Measurements from ENCODE around the gene NRXN3.

DNA sequence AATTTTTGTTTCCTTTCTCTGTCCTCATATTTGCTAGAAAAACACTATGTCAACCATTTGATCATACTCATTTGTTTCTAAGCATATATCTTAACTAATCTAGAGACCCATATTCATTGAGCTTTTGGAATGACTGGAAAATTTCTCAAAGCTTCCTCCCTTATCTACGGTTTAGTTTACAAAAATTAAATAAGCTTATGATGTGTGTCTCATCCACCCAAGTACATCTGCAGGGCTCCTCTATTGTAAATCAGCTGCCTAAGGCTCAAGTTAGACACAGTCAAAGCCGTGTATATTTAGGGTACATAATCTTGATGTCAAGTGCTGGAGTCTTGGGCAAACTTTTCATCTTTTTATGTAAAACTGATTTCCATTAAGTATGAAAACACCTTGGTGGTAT, 1670.7 kb downstream of the NRXN3 start:
- TF ChIP-seq EGR1 (IDR thresholded peaks at IDR 0.05; ENCODE audit: low read depth) (no peak), POLR2A (IDR thresholded peaks at IDR 0.05; ENCODE audit: borderline replicate concordance, extremely low read depth, insufficient read depth, insufficient read length) (no peak), EZH2 (IDR thresholded peaks at IDR 0.05) (no peak), ZNF274 (IDR thresholded peaks at IDR 0.05; ENCODE audit: low read depth, low read length) (no peak), JUND (IDR thresholded peaks at IDR 0.05) (no peak), POLR2AphosphoS5 (IDR thresholded peaks at IDR 0.05; ENCODE audit: low read depth, low read length) (no peak), EZH2phosphoT487 (IDR thresholded peaks at IDR 0.05; ENCODE audit: borderline replicate concordance) (no peak), CEBPB (IDR thresholded peaks at IDR 0.05; ENCODE audit: low read depth) (no peak), YY1 (IDR thresholded peaks at IDR 0.05; ENCODE audit: extremely low read depth, insufficient replicate concordance, low read depth, low read length) (no peak), SIN3A (IDR thresholded peaks at IDR 0.05; ENCODE audit: low read depth) (no peak)
- TF ChIP-seq, protein P1, sequence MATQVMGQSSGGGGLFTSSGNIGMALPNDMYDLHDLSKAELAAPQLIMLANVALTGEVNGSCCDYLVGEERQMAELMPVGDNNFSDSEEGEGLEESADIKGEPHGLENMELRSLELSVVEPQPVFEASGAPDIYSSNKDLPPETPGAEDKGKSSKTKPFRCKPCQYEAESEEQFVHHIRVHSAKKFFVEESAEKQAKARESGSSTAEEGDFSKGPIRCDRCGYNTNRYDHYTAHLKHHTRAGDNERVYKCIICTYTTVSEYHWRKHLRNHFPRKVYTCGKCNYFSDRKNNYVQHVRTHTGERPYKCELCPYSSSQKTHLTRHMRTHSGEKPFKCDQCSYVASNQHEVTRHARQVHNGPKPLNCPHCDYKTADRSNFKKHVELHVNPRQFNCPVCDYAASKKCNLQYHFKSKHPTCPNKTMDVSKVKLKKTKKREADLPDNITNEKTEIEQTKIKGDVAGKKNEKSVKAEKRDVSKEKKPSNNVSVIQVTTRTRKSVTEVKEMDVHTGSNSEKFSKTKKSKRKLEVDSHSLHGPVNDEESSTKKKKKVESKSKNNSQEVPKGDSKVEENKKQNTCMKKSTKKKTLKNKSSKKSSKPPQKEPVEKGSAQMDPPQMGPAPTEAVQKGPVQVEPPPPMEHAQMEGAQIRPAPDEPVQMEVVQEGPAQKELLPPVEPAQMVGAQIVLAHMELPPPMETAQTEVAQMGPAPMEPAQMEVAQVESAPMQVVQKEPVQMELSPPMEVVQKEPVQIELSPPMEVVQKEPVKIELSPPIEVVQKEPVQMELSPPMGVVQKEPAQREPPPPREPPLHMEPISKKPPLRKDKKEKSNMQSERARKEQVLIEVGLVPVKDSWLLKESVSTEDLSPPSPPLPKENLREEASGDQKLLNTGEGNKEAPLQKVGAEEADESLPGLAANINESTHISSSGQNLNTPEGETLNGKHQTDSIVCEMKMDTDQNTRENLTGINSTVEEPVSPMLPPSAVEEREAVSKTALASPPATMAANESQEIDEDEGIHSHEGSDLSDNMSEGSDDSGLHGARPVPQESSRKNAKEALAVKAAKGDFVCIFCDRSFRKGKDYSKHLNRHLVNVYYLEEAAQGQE (IDR thresholded peaks at IDR 0.05; ENCODE audit: low read depth), result no peak
- TF ChIP-seq, protein P2, sequence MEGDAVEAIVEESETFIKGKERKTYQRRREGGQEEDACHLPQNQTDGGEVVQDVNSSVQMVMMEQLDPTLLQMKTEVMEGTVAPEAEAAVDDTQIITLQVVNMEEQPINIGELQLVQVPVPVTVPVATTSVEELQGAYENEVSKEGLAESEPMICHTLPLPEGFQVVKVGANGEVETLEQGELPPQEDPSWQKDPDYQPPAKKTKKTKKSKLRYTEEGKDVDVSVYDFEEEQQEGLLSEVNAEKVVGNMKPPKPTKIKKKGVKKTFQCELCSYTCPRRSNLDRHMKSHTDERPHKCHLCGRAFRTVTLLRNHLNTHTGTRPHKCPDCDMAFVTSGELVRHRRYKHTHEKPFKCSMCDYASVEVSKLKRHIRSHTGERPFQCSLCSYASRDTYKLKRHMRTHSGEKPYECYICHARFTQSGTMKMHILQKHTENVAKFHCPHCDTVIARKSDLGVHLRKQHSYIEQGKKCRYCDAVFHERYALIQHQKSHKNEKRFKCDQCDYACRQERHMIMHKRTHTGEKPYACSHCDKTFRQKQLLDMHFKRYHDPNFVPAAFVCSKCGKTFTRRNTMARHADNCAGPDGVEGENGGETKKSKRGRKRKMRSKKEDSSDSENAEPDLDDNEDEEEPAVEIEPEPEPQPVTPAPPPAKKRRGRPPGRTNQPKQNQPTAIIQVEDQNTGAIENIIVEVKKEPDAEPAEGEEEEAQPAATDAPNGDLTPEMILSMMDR (IDR thresholded peaks at IDR 0.05 in 2 of 3, conservative IDR thresholded peaks at IDR 0.05 in 1 of 3; ENCODE audit: borderline replicate concordance in 1 of 3, insufficient read depth in 1 of 3, low read depth in 2 of 3, low read length in 2 of 3), result no peak

Data from HCT116 (cell line).